ENCODE results near the gene LRRC59.

LRRC59 gene

DNA sequence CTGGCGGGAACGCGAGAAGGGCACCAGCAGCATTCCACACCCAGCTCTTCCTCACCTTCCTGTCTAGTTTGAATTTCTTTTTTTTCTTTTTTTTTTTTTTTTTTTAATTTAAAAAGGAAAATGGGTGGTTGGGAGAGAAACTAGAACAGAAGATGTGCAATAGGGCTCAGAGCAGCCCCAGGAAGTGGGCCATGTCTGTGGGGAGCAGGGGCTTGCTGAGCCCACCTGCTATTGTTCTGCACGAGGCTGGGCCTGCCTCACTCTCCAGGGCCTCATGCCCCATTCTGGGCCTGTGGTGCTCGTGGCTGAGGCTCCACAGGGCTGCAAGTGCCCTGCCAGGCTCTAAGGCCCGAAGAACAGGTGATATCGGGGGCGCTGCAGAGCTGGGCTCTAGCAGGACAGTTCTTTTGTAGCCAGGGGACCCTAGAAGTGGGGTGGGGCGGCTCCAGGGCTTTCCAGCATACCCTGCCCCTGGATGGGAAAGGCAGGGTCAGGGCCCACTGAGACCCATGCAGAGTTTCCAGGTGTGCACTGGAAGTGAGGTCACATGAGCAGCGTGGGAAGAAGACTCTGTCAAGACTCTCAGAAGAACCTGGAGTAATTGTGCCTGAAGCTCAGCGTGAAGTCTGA is 36.7 kb downstream of the LRRC59 start:
- DNase-seq = peak; percentile 15

DNA sequence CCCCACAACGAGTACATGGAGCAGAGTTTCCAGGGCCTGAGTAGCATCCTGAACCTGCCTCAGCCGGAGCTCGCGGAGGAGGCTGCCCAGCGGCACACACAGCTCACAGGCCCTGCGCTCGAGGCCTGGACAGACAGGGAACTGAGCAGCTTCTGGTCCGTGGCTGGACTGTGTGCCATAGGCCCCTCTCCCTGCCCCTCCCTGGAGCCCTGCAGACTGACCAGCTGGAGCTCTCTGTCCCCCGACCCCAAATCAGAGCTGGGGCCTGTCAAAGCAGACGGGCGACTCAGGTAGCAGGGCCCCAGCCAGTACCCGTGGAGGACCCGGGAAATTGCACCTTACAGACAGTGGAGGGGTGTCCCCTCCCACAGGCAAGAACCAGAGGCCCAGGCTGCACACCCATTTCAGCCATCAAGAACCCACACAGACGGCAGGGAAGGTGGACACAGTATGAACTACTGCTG is 37.3 kb downstream of the LRRC59 start:
- DNase-seq = peak; percentile 19

DNA sequence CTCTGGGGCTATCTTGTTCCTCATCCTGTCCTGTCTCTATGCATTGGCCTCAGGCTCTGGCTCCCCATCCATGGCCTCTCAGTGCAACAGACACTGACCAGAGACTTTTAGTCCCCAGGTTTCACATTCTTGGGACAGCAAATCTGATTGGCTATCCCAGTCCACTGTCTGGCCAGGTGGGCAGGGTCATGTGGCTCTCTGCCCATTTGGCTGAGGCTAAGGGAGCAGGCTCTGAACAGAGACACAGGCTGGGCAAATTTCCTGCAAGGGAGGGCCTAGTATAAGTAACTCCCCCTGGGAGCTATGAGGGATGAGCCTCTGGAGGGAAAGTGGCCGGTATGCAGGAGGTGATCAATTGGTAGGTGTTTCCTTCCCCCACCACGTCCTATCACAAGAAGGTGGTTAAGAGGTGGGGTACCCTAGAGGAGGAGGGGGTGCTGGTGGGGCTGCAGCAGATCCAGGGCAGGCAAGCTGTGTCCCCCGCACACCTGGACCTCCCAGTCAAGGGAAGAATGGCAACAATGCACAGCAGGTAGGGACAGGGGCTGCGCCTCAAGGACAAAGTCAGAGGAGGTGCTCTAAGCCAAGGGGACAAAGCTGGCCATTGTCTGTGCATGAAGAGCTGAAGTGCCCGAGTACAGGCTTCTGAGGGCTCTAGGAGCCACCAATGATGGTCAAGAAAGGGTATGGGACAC is 38.2 kb downstream of the LRRC59 start:
- no peak for DNase-seq

DNA sequence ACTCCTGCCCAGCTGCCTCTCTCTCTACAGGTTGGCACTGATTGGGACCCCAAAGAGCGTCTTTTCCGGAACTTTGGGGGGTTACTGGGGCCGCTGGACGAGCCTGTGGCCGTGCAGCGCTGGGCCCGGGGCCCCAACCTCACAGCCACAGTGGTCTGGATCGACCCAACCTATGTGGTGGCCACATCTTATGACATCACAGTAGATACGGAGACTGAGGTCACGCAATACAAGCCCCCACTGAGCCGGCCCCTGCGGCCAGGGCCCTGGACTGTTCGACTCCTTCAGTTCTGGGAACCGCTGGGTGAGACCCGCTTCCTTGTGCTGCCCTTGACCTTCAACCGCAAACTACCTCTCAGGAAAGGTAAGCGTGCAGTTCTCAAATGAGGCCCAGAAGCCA is 39.1 kb downstream of the LRRC59 start:
- no peak for DNase-seq

DNA sequence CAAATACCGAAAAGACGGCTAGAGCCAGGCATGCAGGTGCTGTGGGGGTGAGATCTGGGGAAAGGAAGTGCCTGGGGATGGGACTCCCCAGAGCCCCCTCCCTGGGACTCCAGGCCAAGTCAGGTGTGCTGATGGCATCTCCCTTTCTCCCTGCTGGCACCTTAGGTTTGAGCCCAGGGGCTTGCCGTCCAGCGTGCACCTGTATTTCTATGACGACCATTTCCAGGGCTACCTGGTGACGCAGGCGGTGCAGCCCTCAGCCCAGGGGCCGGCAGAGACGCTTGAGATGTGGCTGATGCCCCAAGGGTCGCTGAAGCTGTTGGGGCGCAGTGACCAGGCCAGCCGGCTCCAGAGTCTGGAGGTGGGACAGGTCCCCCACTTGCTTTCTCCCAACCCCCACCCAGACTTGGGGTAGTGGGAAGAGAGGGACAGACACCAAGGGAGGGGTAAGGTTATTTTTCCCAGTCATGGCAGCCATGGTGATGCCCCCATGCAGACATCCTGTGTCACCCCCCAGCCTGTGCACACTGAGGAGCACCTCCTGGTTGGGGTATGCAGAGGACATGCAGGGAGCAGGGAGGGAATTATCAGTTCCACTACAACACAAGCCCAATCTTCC is 40.3 kb downstream of the LRRC59 start:
- no peak for DNase-seq

DNA sequence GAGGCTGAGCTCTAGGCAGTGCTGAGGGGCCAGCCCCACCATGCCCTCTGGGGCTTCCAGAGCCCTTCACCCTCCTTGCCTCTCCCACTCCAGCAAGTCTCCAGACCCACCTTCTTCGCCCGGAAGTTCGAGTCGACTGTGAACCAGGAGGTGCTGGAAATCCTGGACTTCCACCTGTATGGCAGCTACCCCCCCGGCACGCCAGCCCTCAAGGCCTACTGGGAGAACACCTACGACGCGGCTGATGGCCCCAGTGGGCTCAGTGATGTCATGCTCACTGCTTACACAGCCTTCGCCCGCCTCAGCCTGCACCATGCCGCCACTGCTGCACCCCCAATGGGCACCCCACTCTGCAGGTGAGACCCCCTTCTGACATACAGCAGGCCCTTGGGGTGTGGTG is 40.9 kb downstream of the LRRC59 start:
- no peak for DNase-seq

DNA sequence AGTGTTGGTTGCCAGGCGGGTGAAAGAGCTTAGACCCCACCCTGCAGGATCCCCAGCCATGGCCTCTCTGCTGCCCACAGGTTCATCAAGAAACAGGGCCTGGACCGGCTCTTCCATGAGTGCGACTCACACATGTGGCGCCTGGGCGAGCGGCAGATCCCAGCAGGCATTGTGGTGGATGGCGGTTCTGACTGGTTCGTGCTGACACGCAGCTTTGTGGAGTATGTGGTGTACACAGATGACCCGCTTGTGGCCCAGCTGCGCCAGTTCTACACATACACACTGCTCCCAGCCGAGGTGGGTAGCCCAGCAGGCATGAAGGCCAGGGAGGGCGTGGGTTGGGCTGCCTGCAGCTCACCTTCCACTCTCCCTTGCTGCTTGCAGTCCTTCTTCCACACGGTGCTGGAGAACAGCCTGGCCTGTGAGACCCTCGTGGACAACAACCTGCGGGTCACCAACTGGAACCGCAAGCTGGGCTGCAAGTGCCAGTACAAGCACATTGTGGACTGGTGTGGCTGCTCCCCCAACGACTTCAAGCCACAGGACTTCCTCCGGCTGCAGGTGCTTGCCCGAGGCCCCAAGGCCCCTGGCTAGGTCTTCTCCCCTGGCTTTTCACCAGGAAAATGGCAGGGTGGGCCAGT is 41.5 kb downstream of the LRRC59 start:
- no peak for DNase-seq

DNA sequence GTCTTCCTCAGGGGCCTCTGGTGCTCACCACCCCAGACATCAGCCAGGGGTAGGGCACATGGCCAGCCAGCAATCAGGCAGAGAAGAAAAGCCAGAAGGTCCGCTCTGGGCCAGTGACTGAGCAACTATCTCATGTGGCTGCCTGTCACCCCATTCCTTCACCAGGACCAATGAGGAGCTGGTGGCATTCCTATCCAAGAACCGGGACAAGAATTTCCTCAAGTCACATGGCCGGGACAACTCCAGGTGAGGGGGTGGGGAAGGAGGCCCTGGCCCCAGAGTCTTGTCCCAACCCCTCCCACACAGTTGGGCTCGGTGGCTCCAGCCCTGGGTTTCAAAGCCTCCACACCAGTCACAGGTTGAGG is 42.0 kb downstream of the LRRC59 start:
- no peak for DNase-seq

DNA sequence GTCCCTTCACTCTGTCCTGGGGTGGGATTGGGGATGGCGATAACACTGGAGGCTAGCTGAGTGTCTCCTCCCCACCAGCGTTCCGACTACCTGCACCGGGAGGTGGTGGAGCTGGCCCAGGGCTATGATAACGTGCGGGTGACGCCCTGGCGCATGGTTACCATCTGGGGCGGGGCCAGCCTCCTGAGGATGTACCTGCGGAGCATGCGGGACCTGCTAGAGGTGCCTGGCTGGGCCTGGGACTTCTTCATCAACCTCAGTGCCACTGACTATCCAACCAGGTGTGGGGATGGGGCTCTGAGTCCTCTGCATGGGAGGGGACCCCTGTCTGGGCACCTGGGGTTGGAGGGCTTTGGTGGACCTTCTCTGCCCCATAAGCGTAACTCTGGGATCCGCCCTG is 42.5 kb downstream of the LRRC59 start:
- DNase-seq = no peak

DNA sequence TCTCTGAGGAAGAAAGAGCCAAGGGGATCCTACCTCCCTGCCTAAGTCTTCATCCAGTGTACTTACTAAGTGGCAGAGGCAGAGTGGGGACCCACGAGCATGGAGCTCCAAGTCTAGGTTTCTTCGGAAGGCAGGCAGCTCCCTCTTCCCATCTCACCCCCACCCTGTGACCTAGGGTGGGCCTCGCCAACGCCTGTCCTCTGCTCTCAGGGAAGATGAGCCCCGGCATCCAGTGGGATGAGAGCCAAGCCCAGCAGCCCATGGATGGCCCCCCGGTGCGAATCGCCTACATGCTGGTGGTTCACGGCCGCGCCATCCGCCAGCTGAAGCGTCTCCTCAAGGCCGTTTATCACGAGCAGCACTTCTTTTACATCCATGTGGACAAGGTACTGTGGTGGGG is 43.1 kb downstream of the LRRC59 start:
- DNase-seq = no peak

DNA sequence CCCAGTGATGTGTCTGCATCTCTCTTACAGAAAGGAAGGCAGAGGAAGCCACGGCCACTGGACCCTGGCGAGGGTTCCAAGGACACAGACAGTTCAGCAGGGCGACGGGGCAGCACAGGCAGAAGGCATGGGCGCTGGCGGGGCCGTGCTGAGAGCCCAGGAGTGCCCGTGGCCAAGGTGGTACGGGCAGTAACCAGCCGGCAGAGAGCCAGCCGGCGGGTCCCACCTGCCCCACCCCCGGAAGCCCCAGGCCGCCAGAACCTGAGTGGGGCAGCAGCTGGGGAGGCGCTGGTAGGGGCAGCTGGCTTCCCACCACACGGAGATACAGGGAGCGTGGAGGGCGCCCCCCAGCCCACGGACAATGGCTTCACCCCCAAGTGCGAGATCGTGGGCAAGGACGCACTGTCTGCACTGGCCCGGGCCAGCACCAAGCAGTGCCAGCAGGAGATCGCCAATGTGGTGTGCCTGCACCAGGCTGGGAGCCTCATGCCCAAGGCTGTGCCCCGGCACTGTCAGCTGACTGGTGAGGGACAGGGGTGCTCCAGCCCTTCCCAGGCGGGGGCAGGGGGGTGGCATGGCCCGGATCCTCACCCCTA is 43.6 kb downstream of the LRRC59 start:
- no peak for DNase-seq

DNA sequence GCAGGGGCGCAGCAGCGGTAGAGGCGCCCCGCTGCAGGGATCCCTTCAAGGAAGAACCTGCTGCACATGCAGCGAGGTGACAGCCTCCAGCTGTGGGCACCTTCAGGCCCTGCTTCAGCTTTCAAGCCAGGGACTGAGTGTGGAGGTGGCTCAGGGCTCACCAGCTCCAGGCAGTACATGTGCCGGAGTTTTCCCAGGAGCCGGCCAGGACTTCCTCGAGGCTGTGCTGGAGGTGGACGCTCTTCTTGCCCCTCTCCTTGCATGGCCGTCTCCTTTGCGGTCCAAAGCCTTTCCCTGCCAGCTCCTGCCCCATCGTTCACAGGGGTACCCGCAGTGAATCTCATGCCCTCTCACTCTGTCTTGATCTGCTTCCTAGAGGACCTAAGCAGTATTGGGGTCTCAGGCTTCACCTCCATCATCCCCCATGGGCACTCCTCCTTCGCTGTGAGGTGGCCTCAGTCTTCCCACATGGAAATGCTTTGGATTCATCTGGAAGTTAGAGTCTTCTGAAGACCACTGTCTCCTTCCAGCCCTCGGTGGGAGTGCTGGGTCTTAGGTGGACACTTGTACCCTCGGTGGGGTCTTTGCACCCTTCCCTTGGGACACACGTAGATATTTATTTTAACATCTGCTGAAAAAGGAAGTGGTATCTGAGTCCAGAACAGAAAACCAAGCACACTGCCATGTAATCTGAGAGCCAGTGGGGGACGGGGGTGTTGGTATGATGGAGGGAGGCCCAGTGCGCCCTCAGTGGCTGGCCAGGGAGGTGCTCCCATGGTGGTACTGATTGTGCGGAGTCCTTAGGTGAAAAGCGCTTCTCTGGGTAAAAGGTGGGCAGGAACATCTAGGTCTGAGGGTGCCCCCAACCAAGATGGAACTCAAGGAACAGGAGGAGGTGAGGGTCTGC is 44.4 kb downstream of the LRRC59 start:
- DNase-seq = no peak

DNA sequence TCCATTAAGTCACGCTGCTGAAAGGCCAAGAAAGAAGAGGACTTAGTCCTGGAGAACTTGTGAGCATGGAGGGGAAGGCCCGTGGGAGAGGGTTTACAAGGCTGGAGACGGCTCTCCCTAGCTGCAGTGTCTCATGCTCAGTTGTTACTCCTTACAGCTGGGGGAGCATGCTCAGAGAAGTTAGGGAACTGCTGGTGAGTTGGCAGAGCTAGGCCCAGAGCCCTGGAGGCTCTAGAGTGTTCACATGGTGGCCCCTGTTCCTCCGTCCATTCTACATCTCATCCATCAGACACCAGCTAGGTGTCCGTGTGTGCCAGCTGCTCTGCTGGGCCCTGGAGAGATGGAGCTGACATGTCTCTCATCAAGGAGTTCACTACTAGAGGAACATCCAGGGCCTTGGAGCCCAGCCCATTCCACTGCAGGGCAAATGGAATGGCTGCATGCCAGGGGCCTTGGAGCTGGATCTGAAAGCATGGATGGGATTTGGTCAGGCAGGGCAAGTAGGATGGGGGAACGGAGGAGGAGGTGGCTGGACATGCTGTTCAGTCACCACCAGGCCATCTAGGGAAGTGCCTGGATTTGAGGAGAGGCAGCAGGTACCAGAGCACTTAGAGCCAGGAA is 45.1 kb downstream of the LRRC59 start:
- DNase-seq = no peak

DNA sequence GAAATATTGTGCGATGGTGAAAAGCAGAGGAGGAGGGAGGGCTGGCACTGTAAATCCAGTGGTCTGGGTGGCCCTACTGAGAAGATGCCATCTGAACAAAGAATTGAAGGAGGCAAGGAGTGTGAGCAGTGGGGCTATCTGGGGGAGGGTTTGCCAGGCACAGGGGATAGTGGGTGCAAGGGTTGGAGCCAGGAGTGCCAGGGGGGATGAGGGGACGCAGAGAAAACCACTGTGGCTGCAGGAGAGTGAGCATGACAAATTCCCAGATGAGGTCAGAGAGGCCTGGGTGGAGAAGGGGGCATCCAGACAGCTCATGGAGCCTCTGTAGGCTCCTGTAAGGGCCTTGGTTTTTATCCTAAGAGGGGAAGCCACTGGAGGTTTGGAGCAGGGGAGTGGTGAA is 46.6 kb downstream of the LRRC59 start:
- DNase-seq = no peak

DNA sequence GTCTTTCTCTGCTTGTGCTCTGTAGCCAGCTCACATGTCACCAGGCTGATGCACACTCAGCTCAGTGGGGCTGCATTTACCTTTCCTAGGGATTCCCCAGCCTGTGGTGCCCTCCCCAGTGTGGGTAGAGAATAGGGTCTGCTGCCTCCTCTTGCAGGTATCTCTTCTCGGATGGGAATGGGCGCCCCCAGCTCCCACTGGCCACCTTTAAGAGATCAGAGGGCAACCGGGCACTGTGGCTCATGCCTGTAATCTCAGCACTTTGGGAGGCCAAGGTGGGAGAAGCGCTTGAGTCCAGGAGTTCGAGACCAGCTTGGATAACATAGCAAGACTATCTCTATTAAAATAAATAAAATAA is 48.1 kb downstream of the LRRC59 start:
- DNase-seq = peak; percentile 12

DNA sequence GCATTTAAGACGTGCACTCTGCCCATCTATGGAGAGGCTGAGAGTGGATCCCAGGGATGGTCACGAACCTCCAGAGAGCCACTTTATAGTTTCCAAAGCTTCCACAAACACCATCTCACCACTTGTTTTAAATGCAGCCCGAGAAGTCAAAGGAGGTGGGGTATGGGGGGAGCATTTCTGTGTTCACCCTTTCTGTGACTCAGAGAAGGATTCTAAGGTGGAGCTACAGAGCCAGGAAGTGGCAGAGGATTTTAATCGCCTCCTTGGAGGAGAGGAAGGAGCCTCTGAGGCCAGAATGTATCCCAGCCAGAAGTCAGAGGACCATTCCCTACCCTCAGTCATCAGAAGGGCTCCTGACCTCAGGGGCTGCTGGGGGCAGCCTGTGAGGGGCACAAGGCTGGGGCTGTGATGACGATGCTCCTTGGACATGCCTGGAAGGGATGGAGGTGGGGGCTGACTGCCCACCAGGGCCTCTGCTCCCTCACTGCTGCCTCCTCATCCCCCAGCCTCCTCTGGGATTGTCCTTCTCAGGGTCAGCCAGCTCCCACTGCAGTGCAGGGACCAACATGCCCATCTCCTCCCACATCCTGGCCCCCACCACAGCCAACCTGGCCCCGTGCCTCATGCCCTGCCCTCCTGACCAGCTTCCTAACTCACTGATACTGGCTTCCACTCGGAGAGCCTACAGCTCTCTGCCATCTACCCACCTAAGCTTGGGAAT is 48.6 kb downstream of the LRRC59 start:
- no peak for DNase-seq

DNA sequence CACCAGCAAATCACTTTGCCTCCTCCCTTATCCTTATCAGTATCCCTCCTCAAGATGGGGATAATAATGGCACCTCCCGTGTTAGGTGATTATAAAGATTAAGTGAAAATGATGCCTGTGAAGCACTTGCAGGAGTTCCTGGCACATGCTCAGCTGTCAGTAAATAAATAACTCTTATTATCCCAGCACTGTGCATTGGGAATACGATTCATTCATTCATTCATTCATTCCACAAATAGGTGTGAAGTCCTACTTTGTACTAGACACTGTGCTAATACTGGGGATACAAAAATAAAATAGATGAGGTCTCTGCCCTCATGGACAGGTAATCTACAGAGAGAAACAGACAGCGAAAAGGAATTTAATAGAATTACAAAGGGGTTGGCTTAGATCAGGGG is 49.4 kb downstream of the LRRC59 start:
- no peak for DNase-seq

DNA sequence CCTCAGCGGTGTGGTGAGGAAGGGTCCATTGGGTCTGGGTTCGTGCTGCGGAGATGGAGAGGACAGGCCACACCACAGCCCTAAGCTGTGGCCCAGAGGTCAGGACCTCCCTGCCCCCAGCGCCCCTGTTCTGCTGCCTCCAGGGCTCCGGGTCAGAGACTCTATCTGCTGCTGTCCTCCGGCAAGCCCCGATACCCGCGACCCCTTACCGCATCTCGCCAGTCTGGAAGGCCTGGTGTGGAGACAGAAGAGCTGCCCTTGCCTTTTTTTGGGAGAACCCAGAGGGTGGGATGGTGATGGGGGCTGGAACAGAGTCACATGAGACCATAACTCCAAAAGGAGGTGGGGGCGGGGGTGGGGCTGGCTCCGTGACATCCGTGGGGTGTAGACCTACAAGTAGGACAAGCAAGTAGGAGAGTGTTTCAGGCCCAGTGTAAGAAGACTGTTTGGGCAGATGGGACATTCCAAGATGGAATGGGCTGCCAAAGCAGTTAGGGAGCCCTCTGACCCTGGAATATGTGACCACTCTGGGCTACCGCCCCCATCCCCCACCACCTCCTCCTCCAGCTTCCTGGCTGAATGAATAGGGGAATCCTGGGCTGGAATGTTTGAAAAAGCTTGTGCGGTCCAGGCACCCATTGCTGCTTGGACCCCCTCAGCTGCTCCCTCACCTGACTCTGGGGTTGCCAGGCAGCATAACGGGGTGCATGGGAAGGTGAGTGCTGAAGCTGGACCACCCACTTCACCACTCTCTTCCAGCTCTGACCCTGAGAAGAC is 50.0 kb downstream of the LRRC59 start:
- no peak for DNase-seq

DNA sequence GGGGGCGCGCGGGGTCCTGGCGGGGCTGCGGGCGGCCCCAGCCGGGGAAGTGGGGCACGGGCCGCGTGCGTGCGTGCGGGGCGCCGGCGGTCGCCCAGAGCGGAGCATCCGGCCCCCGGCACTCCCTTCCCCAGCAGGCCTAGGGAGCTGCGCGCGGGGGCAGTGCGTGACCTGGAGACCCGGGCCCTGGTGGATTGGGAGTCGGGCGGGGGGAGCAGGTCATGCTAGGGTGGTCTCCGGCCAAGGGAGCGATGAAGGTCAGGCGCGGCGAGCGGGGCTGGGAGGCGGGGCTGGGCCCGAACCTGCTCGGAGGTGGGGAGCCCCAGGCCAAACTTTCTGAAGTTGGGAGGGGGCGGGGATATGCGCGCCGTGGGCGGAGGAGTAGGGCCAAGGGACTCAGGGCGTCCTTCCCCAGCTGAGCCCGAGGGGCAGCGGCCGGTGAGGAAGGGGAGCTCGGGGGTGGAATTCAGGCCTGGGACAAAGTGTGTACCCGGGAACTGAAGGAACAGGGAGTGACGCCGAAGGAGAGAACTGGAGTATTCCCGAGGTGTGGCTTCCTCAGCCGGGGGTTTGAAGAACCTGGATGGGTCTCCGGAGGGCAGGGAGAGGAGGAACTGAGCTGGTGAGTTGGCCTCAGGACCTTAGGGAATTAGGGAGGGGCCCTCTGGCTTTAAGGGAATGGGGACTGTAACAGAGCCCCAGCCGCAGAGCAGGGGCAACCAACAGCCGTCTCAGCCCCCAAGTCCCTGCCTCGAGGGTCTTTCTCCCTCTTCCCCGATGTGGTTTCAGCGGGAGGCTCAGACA is 50.8 kb downstream of the LRRC59 start:
- peak; percentile 62 for DNase-seq

Data from femur (tissue), 1 donor.